ENCODE results near the gene SAMD14.

SAMD14 gene

DNA sequence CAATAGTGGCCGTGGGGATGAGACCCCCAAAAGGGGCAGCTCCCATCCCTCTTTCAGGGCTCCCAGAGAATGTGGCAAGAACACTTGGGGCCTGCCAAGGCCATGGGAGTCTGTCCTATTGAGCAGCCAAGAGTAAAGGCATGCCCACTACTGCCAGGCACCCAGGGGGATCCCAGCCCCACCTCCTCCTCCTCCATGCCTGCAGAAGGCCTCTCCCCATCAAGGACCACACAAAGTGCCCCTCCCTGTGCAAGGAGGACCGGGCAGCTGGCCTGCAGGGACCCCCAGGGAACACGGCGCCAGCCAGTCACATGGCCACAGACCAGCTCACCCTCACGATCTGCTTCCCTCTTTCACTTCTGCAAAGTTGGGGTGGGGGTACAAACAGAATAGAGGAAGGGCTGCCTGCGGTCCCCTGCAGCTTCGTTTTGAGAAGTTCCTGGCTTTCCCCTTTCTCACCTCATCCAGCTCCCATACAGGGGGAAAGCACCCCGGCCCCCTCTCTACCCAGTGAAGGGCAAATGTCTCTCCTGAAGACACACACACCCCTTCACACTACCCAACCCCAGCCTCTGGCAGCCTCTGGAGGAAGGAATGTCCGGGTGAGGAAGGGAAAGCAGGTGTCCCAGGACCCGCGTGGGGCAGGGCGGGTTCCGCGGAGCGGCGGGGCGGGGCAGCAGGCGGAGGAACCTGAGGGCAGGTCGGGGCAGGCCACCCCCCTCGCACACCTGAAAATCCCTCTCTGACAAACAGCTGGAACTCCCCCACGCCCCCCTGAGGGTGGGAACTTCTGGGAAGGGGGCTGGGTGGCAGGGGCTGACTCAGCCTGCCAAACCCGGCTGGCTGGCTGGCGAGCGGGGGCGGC lies 18.5 kb upstream of the SAMD14 start:
- DNase-seq (ENCODE audit: low read depth in 2 of 2), result no peak

DNA sequence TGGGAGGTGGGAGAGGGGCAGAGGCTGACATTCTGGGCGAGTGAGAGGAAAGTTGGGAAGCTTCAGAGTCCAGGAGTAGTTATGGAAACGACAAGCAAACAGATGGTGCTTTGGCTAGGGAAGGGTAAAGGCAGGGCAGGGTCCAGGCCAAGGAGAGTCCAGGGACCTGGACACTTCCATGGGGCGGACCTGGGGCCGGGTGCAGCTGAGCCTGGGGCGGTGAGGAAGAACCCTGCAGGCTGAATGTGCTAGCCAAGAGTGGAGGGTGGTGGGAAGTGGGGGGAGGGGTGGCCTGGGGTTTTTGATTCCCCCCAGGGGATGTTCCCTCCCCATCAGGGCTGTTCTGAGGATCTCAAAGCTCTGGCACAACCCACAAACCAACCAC lies 17.9 kb upstream of the SAMD14 start:
- no peak for DNase-seq (ENCODE audit: low read depth in 2 of 2)

DNA sequence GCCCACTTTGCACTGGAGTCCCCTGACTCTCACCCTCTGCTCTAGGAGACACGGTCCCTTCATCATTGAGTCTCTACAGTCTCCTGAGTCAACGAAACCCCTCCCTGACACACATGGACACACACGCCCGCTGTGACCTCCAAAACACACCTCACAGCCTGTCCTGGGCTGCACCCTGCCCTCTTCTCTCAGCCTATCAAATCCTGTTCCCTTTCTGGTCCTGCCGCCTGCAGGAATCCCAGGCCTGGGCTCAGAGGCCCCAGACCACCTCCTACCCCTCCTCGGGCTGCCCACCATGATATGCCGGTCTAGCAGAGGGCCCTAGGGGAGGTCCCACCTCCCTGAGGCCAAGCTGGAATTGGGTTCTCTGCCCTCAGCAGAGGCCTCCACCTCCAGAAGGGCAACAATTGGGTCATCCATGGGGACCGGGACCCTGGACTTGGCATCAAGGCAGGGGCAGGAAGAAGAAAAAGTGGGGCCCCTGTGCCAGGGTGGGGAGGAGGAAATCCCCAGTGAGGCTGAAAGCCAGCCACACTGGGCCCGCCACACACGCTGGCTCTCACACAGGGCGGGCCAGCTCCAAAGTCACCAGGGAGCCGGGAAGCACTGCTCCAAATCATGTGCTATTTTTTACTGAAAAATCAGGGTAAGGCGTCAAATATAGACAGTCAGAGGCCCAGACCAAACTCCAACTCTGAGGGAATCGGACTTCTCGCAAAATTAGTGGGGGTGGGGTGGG lies 17.1 kb upstream of the SAMD14 start:
- no peak for DNase-seq (ENCODE audit: low read depth in 2 of 2)

DNA sequence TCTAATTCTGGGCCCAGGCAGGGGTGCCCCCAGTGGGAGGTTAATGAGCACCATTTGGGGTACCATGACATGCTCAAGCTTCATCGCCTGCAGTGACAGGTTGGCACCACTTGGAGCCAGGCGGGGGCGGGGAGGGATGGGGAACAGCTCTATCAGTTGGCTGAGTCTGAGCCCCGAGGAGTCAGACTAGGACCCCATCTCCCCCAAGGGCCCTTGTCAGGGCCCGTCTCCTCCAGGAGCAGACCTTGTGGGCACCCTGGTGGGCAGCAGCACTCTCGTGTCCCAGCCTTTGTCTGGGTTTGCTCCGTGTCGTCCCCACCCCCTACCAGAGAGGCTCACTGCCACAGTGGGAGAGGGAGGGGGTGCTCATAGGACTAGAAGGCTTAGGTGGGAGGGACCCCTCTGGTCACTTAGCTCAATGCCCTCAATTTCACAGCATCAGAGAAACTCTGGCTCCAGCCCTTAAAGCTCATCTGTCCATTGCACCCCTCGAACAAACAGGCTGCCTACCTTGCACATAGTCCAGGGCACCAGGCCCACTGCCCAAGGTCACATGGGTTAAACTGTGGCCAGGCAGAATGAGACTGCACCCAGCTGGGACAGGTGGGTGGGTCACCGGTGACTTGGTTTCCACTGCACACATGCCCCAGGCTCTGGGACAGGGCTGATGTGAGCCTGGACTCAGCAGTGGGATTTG lies 16.4 kb upstream of the SAMD14 start:
- DNase-seq (ENCODE audit: low read depth in 2 of 2), result no peak

DNA sequence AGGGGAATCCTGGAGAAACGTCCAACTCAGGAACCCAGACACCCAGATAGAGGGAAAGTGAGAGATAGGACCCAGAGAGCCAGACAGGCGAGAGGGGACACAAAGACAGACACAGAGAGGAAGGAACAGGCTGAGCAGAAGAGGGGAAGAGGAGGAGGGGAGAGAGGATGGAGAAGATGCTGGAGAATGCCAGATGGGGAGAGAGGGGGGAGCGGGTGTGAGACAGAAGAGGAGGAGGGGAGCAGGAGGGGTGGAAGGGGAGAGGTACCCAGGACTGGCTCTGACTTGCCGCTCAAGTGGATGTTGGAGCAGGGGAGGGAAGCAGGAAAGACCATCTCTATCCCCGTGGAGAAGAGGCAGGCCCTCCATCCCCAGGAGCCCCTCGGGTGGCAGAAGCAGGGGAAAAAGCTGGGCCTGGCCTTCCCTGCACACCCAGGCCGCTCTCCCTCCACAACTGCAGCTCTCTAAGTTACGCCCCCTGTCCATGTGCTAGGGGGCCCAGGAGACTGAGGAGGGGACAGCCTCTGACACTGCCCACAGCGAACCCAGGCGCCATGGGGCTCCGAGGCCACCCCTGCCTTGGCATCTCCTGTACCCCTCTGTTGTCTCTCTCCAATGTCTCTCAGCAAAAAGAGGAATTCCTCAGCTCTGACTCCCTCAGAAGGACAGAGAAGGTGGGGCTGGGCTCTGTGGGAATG lies 15.7 kb upstream of the SAMD14 start:
- no peak for DNase-seq (ENCODE audit: low read depth in 2 of 2)

DNA sequence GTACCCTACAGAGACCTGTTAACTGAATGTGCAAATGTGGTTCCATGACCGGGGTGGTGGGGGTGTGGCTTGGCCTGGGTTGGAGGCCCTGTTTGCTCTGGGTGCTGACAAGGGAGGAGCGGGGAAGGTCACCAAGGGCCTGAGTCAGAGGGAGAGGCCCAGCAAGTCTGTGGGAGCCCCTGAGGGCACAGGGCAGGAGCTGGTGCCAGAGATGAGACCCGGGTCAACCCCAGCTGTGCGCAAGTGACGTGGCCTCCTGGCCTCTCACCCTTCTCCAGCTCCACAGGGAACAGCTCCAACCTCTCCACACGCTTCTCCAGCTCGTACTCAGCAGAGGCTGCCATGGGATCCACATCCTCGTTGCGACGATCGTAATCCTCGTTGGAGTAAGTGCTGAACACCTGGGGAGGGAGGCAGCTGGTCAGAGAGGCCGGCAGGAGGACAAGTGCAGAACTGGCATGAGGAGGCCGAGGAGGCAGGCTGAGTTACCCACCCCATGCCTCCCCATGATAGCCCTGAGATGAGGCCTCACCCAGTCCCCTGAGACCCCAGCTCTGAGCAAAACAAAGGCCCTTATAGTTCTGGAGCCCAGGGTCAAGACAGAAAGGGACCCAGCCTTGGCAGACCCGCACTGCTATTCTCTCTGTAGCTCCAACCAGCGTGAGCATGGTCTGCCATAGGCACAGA lies 15.0 kb upstream of the SAMD14 start:
- no peak for DNase-seq (ENCODE audit: low read depth in 2 of 2)

DNA sequence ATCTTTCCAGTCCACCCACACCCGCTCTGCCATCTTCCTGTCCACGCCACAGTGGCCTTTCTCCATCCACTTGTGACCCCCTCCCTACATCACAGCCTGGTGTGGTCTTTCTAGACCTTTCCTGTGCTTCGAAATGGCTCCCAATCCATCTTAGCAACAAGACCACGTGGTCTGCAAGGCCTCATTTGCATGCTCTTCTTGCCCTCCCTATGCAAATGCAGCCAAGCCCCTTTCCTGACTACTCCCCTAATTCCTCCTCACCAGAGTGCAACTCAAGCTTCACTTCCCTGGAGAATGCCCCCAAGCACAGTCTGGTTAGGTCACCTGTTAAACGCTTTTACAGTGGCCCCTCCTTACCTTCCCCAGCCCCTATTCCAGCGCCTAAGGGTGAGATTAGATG lies 14.4 kb upstream of the SAMD14 start:
- no peak for DNase-seq (ENCODE audit: low read depth in 2 of 2)

DNA sequence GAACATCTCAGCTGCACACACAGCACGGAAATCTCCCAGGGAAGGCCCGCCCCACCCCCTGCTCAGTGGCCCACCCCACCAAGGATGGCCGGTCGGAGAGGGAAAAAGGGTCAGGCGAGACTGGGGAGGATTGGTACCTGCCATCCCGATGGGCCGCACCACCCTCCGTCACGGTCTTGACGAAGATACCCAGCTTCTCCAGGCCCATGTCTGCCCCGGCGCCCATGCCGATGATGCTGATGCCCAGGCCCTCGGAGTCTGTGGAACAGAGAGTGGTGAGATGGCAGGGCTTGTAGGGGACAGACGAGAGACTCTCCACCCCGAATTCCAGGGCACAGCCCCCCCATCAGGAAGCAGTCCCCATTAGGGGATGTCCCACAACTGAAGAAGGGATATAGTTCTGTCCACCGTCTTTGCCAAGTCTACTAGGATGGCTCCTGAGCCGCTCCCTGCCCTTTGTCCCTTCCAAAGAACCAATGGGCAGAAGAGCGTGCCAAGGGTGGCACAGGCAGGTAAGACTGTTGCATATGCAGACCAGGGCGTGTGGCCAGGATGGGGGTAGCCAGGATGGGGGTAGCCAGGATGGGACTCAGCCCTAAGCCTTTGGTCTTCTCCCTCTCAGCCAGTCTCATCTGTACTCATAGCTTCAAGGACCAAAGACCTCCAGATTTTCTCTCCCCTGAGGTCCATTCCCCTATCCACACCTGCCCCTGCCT lies 13.7 kb upstream of the SAMD14 start:
- DNase-seq (ENCODE audit: low read depth in 2 of 2), result no peak

DNA sequence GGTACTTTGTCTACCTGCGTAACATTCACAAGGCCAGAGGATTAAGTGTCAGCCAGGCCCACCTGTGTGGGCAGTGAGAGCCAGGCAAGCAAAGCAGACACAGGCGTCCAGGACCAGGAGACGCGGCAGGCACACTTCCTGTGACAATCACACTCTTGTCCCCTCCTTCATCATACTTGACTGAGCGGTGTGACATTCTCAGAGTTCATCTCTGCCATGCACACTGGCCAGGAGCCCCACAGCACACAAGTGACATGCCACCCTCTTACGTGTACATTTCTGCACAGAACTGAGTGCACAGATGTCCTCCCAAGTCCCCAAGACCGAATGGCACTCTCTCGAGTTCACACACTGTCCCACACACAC lies 11.8 kb upstream of the SAMD14 start:
- DNase-seq (ENCODE audit: low read depth in 2 of 2), result no peak

DNA sequence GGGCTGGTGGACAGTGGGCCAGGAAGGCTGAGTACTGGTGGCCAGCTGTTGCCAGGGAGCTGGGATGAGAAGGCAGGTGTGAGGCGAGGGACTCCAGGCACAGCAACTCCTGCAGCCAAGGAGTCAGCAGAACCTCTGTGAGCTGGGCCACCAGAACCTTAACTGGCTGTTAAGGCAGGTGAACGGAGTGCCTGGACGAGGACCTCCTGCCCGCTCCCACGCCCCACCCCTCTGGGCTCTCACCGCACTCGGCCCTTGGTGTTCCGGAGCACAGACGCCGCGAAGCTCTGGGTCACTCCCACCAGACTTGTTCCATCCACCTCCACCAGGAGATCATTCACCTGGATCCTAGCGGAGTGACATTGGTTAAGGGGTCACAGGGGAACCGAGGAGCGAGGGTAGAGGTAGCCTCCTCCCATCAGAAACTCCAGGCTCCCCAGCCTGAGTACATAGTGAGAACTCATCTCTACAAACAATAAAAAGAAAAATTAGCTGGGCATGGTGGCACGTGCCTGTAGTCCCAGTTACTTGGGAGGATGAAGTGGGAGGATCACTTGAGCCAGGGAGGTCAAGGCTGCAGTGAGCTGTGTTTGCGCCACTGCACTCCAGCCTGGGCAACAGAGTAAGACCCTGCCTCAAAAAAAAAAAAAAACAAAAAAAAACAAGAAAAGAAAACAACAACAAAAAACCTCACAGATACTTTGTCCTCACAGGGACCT lies 11.2 kb upstream of the SAMD14 start:
- no peak for DNase-seq (ENCODE audit: low read depth in 2 of 2)

DNA sequence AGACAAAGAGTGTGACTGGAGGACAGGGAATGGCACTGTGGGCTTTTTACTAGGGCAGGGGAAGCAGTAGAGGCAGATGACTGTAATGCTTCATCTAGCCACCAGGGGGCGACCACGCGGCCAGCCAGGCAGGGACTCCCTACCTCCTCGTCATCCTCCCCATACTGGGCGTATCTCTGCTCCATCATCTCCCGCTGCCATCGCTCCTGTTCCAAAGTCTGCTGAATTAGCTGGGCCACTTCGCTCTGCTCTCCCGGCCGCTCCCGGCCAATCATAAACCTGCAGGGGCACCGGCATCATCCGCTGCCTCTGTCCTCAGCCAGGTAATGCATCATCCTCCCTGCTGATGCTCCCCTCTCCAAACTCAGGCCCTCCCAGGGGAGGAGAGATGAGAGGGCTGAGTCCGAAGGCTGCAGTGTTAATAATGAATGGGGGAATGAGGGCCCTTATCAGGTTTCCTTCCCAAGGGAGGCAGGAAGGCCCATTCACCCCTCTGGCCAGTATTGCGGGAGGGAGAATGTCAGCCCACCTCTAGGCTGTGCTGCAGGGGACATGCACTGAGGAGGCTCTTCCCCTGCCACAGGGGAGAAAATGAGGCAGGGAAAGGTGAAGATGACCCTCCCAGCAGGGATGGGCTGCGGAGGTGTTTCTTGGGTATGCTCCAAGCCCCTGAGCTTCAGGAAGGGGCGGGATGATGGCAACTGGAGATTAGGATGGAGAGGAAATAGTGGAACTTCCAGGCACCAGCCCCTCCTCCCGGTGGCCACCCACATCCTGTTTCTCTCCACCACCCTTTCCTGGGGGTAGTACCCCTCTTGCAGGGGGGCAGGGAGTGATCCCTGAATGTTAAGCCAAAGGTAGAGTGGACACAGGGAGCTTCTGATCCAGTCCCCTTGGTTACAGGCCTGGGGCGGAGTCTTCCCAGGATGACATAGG lies 10.3 kb upstream of the SAMD14 start:
- DNase-seq (ENCODE audit: low read depth in 2 of 2), result no peak

DNA sequence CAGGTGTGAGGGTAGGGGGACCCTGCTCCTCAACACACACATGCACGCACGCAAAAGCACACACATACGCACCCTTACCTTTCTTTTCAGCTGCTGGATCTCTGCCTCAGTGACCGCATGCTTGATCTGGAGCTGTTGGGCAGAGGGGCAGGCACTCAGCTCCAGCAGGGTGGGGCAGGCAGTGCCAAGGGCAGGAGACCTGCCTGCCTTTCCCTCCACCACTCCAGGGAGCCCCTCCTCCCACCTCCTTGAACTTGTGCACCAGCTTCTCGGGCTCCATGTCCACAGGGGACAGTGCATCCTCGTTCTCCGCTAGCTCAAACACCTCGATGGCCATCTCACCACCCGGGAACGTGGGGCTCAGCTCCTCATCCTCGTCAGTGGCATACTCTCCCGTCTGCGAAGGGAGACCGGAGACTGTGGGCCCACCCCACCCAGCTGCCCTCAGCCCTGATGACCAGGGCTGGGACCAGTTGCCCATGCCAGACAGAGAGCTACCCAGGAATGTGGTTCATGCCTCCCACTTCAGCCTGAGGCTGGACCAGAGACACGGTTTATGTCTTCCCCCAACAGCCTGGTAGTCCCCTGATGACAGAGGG lies 9.3 kb upstream of the SAMD14 start:
- DNase-seq (ENCODE audit: low read depth in 2 of 2), result no peak

DNA sequence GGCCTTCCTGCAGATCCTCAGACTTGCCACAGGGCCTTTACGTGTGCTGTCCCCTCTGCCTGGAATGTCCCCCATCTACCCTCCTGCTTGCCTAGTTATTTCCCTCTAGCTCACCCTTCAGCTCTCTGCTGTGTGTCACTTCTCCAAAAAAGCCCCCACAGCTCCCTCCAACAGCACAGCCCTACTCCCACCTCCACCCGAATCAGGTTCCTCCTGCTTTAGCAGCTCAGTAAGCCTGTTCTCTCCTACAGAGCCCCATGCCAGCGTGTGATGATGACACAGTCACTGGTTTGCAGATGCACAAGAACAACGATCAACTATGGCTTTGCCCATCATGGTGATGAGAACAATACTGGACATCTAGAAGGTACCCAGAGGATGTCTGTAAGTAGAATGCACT lies 7.1 kb upstream of the SAMD14 start:
- DNase-seq (ENCODE audit: low read depth in 2 of 2), result no peak

DNA sequence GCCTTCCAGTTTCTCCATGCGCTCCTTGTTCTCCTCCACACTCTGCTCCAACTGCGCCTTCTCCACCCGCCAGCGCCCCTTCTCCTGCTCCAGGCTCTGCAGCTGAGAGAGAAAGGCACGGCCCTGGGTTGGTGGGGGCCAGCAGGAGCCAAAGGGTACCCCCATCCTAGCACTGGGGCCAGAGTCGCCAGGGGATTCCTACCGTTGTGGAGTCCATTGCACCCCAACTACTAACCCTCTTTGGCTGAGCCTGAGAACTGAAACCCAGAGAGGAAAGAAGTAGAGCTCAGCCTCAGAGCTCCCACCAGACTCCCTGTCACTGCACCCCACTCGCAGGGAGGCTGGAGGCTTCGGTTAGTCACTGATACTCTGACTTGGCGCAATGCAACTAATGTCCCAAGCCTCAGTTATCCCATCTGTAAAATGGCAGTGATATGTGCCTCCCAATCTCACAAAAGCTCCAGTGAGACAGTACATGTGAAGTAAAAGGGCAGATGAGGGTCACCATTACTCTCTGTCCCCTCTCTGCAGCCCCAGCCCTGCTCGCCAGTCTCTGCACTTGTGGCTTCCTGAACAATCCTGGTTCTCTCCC lies 6.2 kb upstream of the SAMD14 start:
- DNase-seq (ENCODE audit: low read depth in 2 of 2), result no peak

DNA sequence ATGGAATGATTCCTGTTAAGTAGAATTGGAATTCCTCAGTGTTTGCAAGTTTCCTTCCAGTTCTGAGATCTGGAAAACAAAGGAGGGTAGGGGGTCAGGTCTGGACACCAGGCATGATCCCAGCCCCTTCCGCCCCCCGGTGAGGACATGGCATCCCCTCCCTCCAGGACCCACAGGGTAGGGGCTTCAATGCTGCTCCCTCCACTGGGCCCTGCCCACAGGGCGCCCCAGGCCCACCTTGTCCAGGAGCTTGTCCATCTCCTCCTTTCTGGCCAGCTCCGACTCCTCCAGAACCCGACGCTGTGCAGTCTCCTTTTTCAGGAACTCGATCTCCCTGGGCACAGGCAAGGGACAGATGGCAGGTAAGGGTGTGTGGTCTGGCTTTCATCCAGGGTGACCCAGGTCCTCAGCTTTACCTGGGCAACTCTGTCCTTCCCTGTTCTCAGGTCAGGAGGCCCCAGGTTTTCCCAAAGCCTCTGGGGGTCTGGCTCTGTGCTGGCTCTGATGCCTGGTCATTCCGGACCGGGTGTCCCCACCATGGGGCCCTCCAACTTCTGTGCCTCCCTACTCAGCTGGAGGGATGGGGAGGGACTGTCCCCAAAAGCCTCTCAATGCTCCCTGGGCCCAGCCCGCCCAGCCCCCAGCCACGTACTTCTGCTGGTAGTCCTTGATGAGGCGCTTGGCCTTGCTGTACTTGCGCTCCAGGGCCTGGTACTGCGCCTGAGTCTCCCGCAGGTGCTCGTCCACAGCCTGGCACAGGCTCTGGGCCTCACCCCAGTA lies 5.5 kb upstream of the SAMD14 start:
- DNase-seq (ENCODE audit: low read depth in 2 of 2), result no peak

DNA sequence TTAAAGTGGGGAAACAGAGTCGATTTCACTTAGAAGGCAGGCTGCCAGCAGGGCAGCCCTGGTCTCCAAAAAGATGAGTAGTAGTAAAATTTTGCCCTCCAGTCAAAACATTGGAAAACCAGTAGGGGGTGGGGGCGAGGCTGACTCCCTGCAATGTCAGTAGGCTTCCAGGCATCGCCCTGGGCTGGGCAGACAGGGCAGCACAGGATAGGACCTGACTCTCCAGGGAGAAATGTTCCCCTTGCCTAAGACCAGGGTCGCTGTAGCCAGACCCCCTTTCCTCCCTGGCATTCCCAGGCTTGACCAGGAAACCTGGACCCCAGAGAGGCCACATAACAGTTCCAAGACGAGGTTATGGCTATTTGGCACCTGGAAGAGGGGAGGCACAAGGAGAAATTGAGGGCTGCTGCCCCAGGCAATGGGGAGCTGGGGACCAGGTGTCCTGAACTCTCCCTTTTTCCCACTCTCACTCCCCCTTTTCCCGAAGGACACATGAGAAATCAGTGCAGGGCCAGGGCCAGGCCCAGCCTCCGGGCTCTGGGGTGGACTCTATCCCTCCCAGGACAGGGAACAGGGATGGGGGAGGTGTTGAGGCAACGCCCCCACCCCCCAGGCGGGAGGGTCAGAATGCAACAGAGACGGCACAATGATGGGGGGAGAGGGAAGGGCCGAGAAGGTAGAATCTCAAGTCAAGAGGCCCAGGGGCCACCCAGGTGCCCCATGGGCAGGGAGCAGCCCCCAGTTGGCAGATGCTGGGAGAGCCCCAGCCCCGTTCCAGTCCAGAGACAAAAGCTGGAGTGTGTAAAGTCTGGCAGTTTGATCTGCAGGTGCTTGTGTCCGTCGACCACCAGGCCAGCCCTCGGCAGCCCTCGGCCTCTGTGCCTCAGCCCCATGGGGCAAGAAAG lies 4.5 kb upstream of the SAMD14 start:
- DNase-seq (ENCODE audit: low read depth in 2 of 2), result no peak

DNA sequence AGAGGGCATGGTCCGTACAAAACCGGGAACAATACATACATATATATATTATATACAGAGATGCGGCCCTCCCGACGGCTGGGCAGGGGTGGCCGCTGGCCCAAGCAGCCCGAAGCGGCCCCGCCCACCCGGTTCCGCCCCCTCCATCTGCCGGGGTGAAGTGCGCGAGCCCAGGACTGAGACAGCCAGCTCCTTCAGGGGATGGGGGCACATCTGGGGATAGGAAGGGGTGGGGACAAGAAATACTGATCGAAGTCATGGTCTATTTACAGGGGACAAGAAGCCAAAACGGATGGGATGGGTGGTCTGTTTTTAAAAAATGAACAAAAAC lies 3.8 kb upstream of the SAMD14 start:
- DNase-seq (ENCODE audit: low read depth in 2 of 2), result no peak
